ENCODE data around the gene CITED1.
"Not testable (repeated sequence)": the region's sequence is repeated elsewhere in the genome, so short reads cannot be mapped to it uniquely, and the experiment has no call there.

The CITED1 gene

GRCh38 chrX:72305286-72306084 is at the start of gene CITED1:
Gene CITED1 (minus strand): TSS chrX:72305914. CDS start chrX:72302869, 3,045 bp downstream.
- Mint-ChIP-seq H3K4me1 (ENCODE audit: low read depth) (peaks cover 38% of the 10 kb centered on the region), H3K4me3 (peak within 1 kb of the TSS; percentile 73), H3K27ac (peak within 1 kb of the TSS; percentile 27), H3K27me3 (peaks cover 91% of the 10 kb centered on the region), H3K36me3 (ENCODE audit: low read depth) (no peaks in the 10 kb centered on the region), H3K9me3 (no peaks in the 10 kb centered on the region)
- peak; percentile 55 for DNase-seq

GRCh38 chrX:72352786-72353185 is 47.1 kb upstream of the CITED1 start:
- Mint-ChIP-seq H3K27ac (no peak overlapping the region), H3K4me3 (no peak overlapping the region), H3K36me3 (ENCODE audit: low read depth) (peaks cover 11% of the 10 kb centered on the region), H3K27me3 (peaks cover 49% of the 10 kb centered on the region), H3K4me1 (ENCODE audit: low read depth) (peaks cover 17% of the 10 kb centered on the region), H3K9me3 (no peaks in the 10 kb centered on the region)
- DNase-seq, result no peak

- Mint-ChIP-seq H3K27ac (no peak overlapping the region), H3K4me1 (ENCODE audit: low read depth) (peaks cover 17% of the 10 kb centered on the region), H3K27me3 (peaks cover 50% of the 10 kb centered on the region), H3K4me3 (no peak overlapping the region), H3K36me3 (ENCODE audit: low read depth) (peaks cover 11% of the 10 kb centered on the region), H3K9me3 (no peaks in the 10 kb centered on the region)
- DNase-seq, result no peak
These were observed 46.1 kb upstream of the CITED1 start for GRCh38 chrX:72351606-72352334.

- peak overlapping the region; percentile 53 for H3K4me3 Mint-ChIP-seq
- DNase-seq, result no peak
These were observed 43.5 kb upstream of the CITED1 start for GRCh38 chrX:72349190-72349589.

GRCh38 chrX:72348247-72348979 is 42.7 kb upstream of the CITED1 start:
- H3K4me3 Mint-ChIP-seq, result peak overlapping the region; percentile 53

More at GRCh38 chrX:72349190-72349589, 43.5 kb upstream of the CITED1 start:
- Mint-ChIP-seq H3K9me3 (no peaks in the 10 kb centered on the region), H3K27ac (peak overlapping the region; percentile 87), H3K36me3 (ENCODE audit: low read depth) (peaks cover 11% of the 10 kb centered on the region), H3K4me1 (ENCODE audit: low read depth) (peaks cover 17% of the 10 kb centered on the region), H3K27me3 (peaks cover 53% of the 10 kb centered on the region)

GRCh38 chrX:72347366-72347765 is 41.7 kb upstream of the CITED1 start:
- Mint-ChIP-seq H3K27ac (no peak overlapping the region), H3K36me3 (ENCODE audit: low read depth) (peaks cover 11% of the 10 kb centered on the region), H3K4me1 (ENCODE audit: low read depth) (peaks cover 17% of the 10 kb centered on the region), H3K9me3 (no peaks in the 10 kb centered on the region), H3K27me3 (peaks cover 47% of the 10 kb centered on the region), H3K4me3 (no peak overlapping the region)
- DNase-seq, result no peak

More at GRCh38 chrX:72348247-72348979, 42.7 kb upstream of the CITED1 start:
- Mint-ChIP-seq H3K27ac (peak overlapping the region; percentile 87), H3K4me1 (ENCODE audit: low read depth) (peaks cover 17% of the 10 kb centered on the region), H3K27me3 (peaks cover 52% of the 10 kb centered on the region), H3K36me3 (ENCODE audit: low read depth) (peaks cover 11% of the 10 kb centered on the region), H3K9me3 (no peaks in the 10 kb centered on the region)
- no peak for DNase-seq

- no peak for DNase-seq
- H3K9me3 Mint-ChIP-seq, result no peaks in the 10 kb centered on the region
- H3K36me3 Mint-ChIP-seq (ENCODE audit: low read depth), result peaks cover 8% of the 10 kb centered on the region
- H3K27me3 Mint-ChIP-seq, result peaks cover 40% of the 10 kb centered on the region
- no peak overlapping the region for H3K27ac Mint-ChIP-seq
- peaks cover 17% of the 10 kb centered on the region for H3K4me1 Mint-ChIP-seq (ENCODE audit: low read depth)
- no peak overlapping the region for H3K4me3 Mint-ChIP-seq
These were observed 40.7 kb upstream of the CITED1 start for GRCh38 chrX:72346302-72346949.

GRCh38 chrX:72340626-72341025 is 34.9 kb upstream of the CITED1 start:
- no peaks in the 10 kb centered on the region for H3K36me3 Mint-ChIP-seq (ENCODE audit: low read depth)
- no peak for DNase-seq
- H3K4me1 Mint-ChIP-seq (ENCODE audit: low read depth), result no peaks in the 10 kb centered on the region
- H3K9me3 Mint-ChIP-seq, result no peaks in the 10 kb centered on the region
- H3K27me3 Mint-ChIP-seq, result peaks cover 20% of the 10 kb centered on the region
- H3K27ac Mint-ChIP-seq, result no peak overlapping the region
- H3K4me3 Mint-ChIP-seq, result no peak overlapping the region

- no peak for DNase-seq
- Mint-ChIP-seq H3K27me3 (peaks cover 18% of the 10 kb centered on the region), H3K4me3 (no peak overlapping the region), H3K36me3 (ENCODE audit: low read depth) (no peaks in the 10 kb centered on the region), H3K4me1 (ENCODE audit: low read depth) (no peaks in the 10 kb centered on the region), H3K9me3 (no peaks in the 10 kb centered on the region), H3K27ac (no peak overlapping the region)
These were observed 34.3 kb upstream of the CITED1 start for GRCh38 chrX:72340041-72340440.

- Mint-ChIP-seq H3K27me3 (peaks cover 29% of the 10 kb centered on the region), H3K9me3 (no peaks in the 10 kb centered on the region), H3K27ac (no peak overlapping the region), H3K4me3 (no peak overlapping the region), H3K36me3 (ENCODE audit: low read depth) (peaks cover 2% of the 10 kb centered on the region), H3K4me1 (ENCODE audit: low read depth) (peaks cover 2% of the 10 kb centered on the region)
- DNase-seq, result no peak
These were observed 24.4 kb upstream of the CITED1 start for GRCh38 chrX:72330131-72330530.

GRCh38 chrX:72326605-72327300 is 21.0 kb upstream of the CITED1 start:
- DNase-seq, result no peak
- Mint-ChIP-seq H3K9me3 (no peaks in the 10 kb centered on the region), H3K27ac (no peak overlapping the region), H3K4me1 (ENCODE audit: low read depth) (no peaks in the 10 kb centered on the region), H3K27me3 (peaks cover 28% of the 10 kb centered on the region), H3K4me3 (no peak overlapping the region), H3K36me3 (ENCODE audit: low read depth) (peaks cover 2% of the 10 kb centered on the region)

GRCh38 chrX:72319651-72320050 is 13.9 kb upstream of the CITED1 start:
- H3K27ac Mint-ChIP-seq; H3K36me3 Mint-ChIP-seq (ENCODE audit: low read depth); H3K4me3 Mint-ChIP-seq; DNase-seq; H3K9me3 Mint-ChIP-seq; H3K4me1 Mint-ChIP-seq (ENCODE audit: low read depth): not testable (repeated sequence)
- peaks cover 25% of the 10 kb centered on the region for H3K27me3 Mint-ChIP-seq

- Mint-ChIP-seq H3K36me3 (ENCODE audit: low read depth) (no peaks in the 10 kb centered on the region), H3K4me1 (ENCODE audit: low read depth) (no peaks in the 10 kb centered on the region), H3K4me3 (no peak overlapping the region), H3K27me3 (peaks cover 45% of the 10 kb centered on the region), H3K9me3 (no peaks in the 10 kb centered on the region), H3K27ac (no peak overlapping the region)
- no peak for DNase-seq
These were observed 11.4 kb upstream of the CITED1 start for GRCh38 chrX:72317139-72317538.

Measured in activated T-cell treated with anti-CD3 and anti-CD28 coated beads, Interleukin-2, amount 50 U/mL, for 24 hours (primary cell).